ENCODE results near the gene TCF12. TPM values are rescaled to one million over a fixed set of nuclear protein-coding genes. Genes with fewer than 3 reads are reported as not detected.

TCF12 gene
- total RNA-seq, 2 donors from 2014 or later: 91.8 to 107 TPM

GRCh38 chr15:57044072-57044702 is 125.7 kb downstream of the TCF12 start:
- no peak overlapping the region for H3K27ac ChIP-seq
- no peak for TF ChIP-seq CTCF (IDR thresholded peaks at IDR 0.05)
- no peaks in the 10 kb centered on the region for H3K36me3 ChIP-seq
- no peak overlapping the region for H3K4me3 ChIP-seq
- ATAC-seq (ENCODE audit: insufficient number of reproducible peaks, low FRiP score, low read depth): no peak
- H3K9me3 ChIP-seq: no peaks in the 10 kb centered on the region
- H3K4me1 ChIP-seq (ENCODE audit: control insufficient read depth in 1 of 2, low read depth in 2 of 2): peaks cover 10 to 22% of the 10 kb centered on the region in 2 donors
- no peak for DNase-seq (ENCODE audit: low spot score)
- H3K27me3 ChIP-seq (replicated peaks; ENCODE audit: insufficient read depth): no peaks in the 10 kb centered on the region

- no peak for DNase-seq (ENCODE audit: low spot score)
- Histone ChIP-seq H3K27me3 (replicated peaks; ENCODE audit: insufficient read depth) (no peaks in the 10 kb centered on the region), H3K4me3 (no peak overlapping the region), H3K4me1 (ENCODE audit: control insufficient read depth in 1 of 2, low read depth in 2 of 2) (peaks cover 10 to 17% of the 10 kb centered on the region in 2 donors), H3K27ac (no peak overlapping the region), H3K36me3 (no peaks in the 10 kb centered on the region), H3K9me3 (no peaks in the 10 kb centered on the region)
- no peak for TF ChIP-seq CTCF (IDR thresholded peaks at IDR 0.05)
- no peak for ATAC-seq (ENCODE audit: insufficient number of reproducible peaks, low FRiP score, low read depth)
Measured at GRCh38 chr15:57044970-57045369, 126.5 kb downstream of the TCF12 start.

GRCh38 chr15:57045741-57046382 is 127.4 kb downstream of the TCF12 start:
- H3K4me1 ChIP-seq (ENCODE audit: control insufficient read depth in 1 of 2, low read depth in 2 of 2): peaks cover 8 to 10% of the 10 kb centered on the region in 2 donors
- H3K27ac ChIP-seq: no peak overlapping the region
- no peaks in the 10 kb centered on the region for H3K27me3 ChIP-seq (replicated peaks; ENCODE audit: insufficient read depth)
- TF ChIP-seq CTCF (IDR thresholded peaks at IDR 0.05): no peak
- H3K4me3 ChIP-seq: no peak overlapping the region
- H3K9me3 ChIP-seq: no peaks in the 10 kb centered on the region
- no peak for DNase-seq (ENCODE audit: low spot score)
- no peak for ATAC-seq (ENCODE audit: insufficient number of reproducible peaks, low FRiP score, low read depth)
- H3K36me3 ChIP-seq: no peaks in the 10 kb centered on the region

GRCh38 chr15:57048930-57049549 is 130.6 kb downstream of the TCF12 start:
- H3K36me3 ChIP-seq: no peaks in the 10 kb centered on the region
- H3K9me3 ChIP-seq: no peaks in the 10 kb centered on the region
- no peak for ATAC-seq (ENCODE audit: insufficient number of reproducible peaks, low FRiP score, low read depth)
- no peak overlapping the region for H3K4me3 ChIP-seq
- H3K27ac ChIP-seq: no peak overlapping the region
- no peak for TF ChIP-seq CTCF (IDR thresholded peaks at IDR 0.05)
- H3K4me1 ChIP-seq (ENCODE audit: control insufficient read depth in 1 of 2, low read depth in 2 of 2): no peaks in the 10 kb centered on the region
- DNase-seq (ENCODE audit: low spot score): no peak
- H3K27me3 ChIP-seq (replicated peaks; ENCODE audit: insufficient read depth): no peaks in the 10 kb centered on the region

- DNase-seq (ENCODE audit: low spot score) (no peak), ATAC-seq (ENCODE audit: insufficient number of reproducible peaks, low FRiP score, low read depth) (no peak)
- no peaks in the 10 kb centered on the region for H3K36me3 ChIP-seq
- no peak for TF ChIP-seq CTCF (IDR thresholded peaks at IDR 0.05)
- no peak overlapping the region for H3K4me3 ChIP-seq
- no peaks in the 10 kb centered on the region for H3K27me3 ChIP-seq (replicated peaks; ENCODE audit: insufficient read depth)
- peaks cover 16 to 21% of the 10 kb centered on the region in 2 donors for H3K4me1 ChIP-seq (ENCODE audit: control insufficient read depth in 1 of 2, low read depth in 2 of 2)
- no peaks in the 10 kb centered on the region for H3K9me3 ChIP-seq
- H3K27ac ChIP-seq: no peak overlapping the region
Measured at GRCh38 chr15:57053470-57053869, 135.0 kb downstream of the TCF12 start.
